ENCODE measurements around the gene FMN2.

DNA sequence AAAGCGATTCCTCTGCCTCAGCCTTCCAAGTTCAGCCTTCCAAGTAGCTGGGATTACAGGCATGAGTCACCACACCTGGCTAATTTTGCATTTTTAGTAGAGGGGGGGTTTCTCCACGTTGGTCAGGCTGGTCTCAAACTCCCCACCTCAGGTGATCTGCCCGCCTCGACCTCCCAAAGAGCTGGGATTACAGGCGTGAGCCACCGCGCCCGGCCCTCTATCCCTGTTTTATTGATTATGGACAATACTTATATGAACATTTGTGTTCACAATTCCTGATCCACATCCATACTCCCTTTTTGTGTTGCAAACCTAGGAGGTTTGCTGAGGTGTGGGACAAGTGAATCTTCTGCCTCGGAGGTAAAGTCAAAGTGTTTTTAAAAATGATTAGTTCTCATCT is 275.0 kb downstream of the FMN2 start:
- TF ChIP-seq, protein P1, sequence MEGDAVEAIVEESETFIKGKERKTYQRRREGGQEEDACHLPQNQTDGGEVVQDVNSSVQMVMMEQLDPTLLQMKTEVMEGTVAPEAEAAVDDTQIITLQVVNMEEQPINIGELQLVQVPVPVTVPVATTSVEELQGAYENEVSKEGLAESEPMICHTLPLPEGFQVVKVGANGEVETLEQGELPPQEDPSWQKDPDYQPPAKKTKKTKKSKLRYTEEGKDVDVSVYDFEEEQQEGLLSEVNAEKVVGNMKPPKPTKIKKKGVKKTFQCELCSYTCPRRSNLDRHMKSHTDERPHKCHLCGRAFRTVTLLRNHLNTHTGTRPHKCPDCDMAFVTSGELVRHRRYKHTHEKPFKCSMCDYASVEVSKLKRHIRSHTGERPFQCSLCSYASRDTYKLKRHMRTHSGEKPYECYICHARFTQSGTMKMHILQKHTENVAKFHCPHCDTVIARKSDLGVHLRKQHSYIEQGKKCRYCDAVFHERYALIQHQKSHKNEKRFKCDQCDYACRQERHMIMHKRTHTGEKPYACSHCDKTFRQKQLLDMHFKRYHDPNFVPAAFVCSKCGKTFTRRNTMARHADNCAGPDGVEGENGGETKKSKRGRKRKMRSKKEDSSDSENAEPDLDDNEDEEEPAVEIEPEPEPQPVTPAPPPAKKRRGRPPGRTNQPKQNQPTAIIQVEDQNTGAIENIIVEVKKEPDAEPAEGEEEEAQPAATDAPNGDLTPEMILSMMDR (conservative IDR thresholded peaks at IDR 0.05), result no peak
- TF ChIP-seq EZH2 (IDR thresholded peaks at IDR 0.05; ENCODE audit: low read depth), result no peak
